Urinary bladder (tissue), 4 donors: ENCODE measurements around the gene PLAC8L1. TPM values are rescaled to one million over a fixed set of nuclear protein-coding genes. Genes with fewer than 3 reads are reported as not detected.
"Not testable (repeated sequence)": the region's sequence is repeated elsewhere in the genome, so short reads cannot be mapped to it uniquely, and the experiment has no call there.

Experiments used
- DNase-seq: peaks from one replicate; pipeline ENCODE4 v3.0.0-alpha.2; 2015; ENCODE audit errors: extremely low spot score
- H3K27ac ChIP-seq: one replicate; pipeline ENCODE4 v1.5.1; 2013; ENCODE audit warnings: low read depth, mild to moderate bottlenecking, moderate library complexity
- H3K36me3 ChIP-seq: one replicate; pipeline ENCODE4 v1.6.1; 2013; ENCODE audit warnings: mild to moderate bottlenecking, moderate library complexity; ENCODE audit not compliant: insufficient read depth
- H3K4me1 ChIP-seq: one replicate; pipeline ENCODE4 v1.6.1; 2013; ENCODE audit warnings: mild to moderate bottlenecking, moderate library complexity; ENCODE audit not compliant: insufficient read depth
- H3K4me3 ChIP-seq: one replicate; pipeline ENCODE4 v1.5.1; 2013; ENCODE audit warnings: low read depth, low read length
- WGBS: extraction: QIAGEN DNeasy Blood & Tissue Kit; methylation state at CpG from one replicate; pipeline ENCODE4 v1.1.7; 2013; 5-methylcytosine and 5-hydroxymethylcytosine counted together
- polyA plus RNA-seq: library from polyadenylated mRNA; stranded (reverse); fragments of 200-250 nt; gene quantifications from one replicate; pipeline ENCODE4 v1.2.3, GENCODE V29; 2013
- total RNA-seq: library from RNA; depleted of rRNA; stranded (reverse); fragments of >200 nt; gene quantifications from one replicate; pipeline ENCODE4 v1.2.3, GENCODE V29; 2014
- donor health status: healthy with polysubstance abuse.
- donor health status: healthy.

PLAC8L1 gene, protein sequence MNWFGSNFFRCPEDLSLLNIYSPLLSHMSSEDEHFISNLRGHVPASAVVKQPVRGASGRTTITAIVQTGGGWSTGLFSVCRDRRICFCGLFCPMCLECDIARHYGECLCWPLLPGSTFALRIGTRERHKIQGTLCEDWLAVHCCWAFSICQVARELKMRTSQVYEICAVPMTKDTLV
- not detected for total RNA-seq
- polyA plus RNA-seq, result 0.27 TPM

DNA sequence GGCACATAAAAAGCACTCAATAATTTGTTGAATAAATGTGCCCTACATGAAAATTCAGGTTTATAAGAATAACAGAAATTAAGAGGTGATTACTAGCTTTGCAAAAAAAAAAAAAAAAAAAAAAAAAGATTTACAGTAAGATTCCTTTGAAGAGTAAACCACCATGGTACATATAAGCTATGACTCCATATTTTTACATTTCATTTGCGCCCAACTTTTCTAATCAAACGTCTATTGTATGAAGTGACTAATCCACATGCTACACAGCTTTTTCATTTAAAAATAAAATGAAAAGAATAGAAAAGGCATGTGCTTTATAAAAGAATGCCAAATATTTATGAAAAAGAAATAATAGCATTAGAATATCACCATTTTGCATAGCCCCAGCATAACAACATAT is at the start of gene PLAC8L1:
Gene PLAC8L1, minus strand, starts transcription at position 101 of the 400 bp plus-strand sequence. CDS start 1,266 bp downstream, outside the sequence.
- WGBS, result 94% methylated on average over 2 of the region's 2 CpGs

GRCh38 chr5:146151970-146152369 is 46.6 kb upstream of the PLAC8L1 start:
- DNase-seq, result no peak
- 79% methylated on average over 3 of the region's 3 CpGs for WGBS
- peaks cover 3% of the 10 kb centered on the region for H3K36me3 ChIP-seq
- no peak overlapping the region for H3K27ac ChIP-seq
- H3K4me1 ChIP-seq, result no peaks in the 10 kb centered on the region
- no peak overlapping the region for H3K4me3 ChIP-seq

More for the DNA sequence above, at the start of gene PLAC8L1:
- Histone ChIP-seq H3K27ac (no peak within 1 kb of the TSS), H3K36me3 (peaks cover 2% of the 10 kb centered on the region), H3K4me3 (no peak within 1 kb of the TSS), H3K4me1 (no peaks in the 10 kb centered on the region)
- DNase-seq, result no peak

DNA sequence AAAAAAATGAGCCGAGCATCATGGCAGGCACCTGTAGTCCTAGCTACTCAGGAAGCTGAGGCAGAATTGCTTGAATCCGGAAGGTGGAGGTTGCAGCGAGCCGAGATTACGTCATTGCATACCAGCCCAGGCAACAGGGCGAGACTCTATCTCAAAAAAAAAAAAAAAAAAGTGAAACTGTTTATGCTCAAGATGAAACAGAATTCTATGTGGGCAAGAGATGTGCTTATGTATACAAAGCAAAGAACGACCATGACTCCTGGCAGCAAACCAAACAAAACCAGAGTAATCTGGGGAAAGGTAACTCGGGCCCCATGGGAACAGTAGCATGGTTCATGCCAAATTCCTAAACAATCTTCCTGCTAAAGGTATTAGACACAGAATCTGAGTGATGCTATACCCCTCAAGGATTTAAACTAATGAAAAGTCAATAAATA is 32.6 kb upstream of the PLAC8L1 start:
- WGBS, result 65% methylated on average over 8 of the region's 8 CpGs
- peaks cover 4% of the 10 kb centered on the region for H3K36me3 ChIP-seq
- H3K27ac ChIP-seq, result no peak overlapping the region
- no peak overlapping the region for H3K4me3 ChIP-seq
- DNase-seq, result peak; percentile 37
- H3K4me1 ChIP-seq, result no peaks in the 10 kb centered on the region

GRCh38 chr5:146130440-146131045 is 25.2 kb upstream of the PLAC8L1 start:
- Histone ChIP-seq H3K36me3 (no peaks in the 10 kb centered on the region), H3K27ac (no peak overlapping the region), H3K4me3 (no peak overlapping the region), H3K4me1 (no peaks in the 10 kb centered on the region)
- 72% methylated on average over 3 of the region's 3 CpGs for WGBS
- no peak for DNase-seq

DNA sequence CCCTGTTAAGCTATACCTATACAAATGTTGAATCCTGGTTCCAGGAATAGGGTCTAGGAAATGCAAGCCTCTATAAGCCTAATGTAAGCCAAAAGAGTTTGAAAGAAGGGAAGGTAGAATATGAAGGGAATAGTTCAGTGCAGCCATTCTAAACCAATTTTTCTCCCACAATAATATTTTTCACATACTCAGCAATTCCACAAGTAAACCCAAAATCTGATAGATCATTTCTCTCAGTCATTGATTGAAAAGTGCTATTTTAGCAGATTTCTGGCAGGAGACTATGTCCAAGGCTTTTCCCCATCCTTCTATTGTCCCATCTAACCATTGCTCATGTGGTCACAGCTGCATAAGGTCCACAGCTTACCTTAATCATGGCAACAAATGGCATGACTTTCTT is 20.7 kb upstream of the PLAC8L1 start:
- Histone ChIP-seq H3K36me3 (no peaks in the 10 kb centered on the region), H3K4me1 (no peaks in the 10 kb centered on the region)
- no peak for DNase-seq

DNA sequence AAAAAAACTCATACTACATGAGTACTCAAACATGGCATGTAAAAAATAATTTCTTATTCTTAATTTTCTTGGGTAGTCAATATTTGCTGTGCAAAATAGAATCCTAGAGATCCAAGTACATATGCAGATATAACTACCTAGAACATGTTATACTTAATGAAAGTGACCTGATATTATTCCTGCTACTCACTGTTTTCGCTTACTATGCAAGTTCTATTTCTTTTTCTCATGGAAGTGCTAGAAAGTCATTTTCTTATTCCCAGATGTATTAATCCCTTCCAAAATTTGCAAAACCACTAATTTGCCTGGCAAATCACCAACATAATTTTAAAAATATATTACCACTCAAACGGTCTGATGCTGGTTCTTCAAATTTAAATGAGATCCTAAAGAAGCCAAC is 19.2 kb upstream of the PLAC8L1 start:
- Histone ChIP-seq H3K36me3 (no peaks in the 10 kb centered on the region), H3K4me3 (no peak overlapping the region), H3K27ac (no peak overlapping the region), H3K4me1 (no peaks in the 10 kb centered on the region)
- no peak for DNase-seq
- 84% methylated on average over 2 of the region's 2 CpGs for WGBS

More for the DNA sequence above, 20.7 kb upstream of the PLAC8L1 start:
- Histone ChIP-seq H3K27ac (no peak overlapping the region), H3K4me3 (no peak overlapping the region)

GRCh38 chr5:146121451-146121850 is 16.1 kb upstream of the PLAC8L1 start:
- H3K36me3 ChIP-seq, H3K27ac ChIP-seq, H3K4me1 ChIP-seq, H3K4me3 ChIP-seq, DNase-seq: not testable (repeated sequence)
- 100% methylated on average over 1 of the region's 1 CpG for WGBS

- no peak for DNase-seq
- peaks cover 2% of the 10 kb centered on the region for H3K36me3 ChIP-seq
- no peak overlapping the region for H3K4me3 ChIP-seq
- H3K27ac ChIP-seq, result no peak overlapping the region
- no peaks in the 10 kb centered on the region for H3K4me1 ChIP-seq
Measured at GRCh38 chr5:146118322-146118721, 12.9 kb upstream of the PLAC8L1 start.

DNA sequence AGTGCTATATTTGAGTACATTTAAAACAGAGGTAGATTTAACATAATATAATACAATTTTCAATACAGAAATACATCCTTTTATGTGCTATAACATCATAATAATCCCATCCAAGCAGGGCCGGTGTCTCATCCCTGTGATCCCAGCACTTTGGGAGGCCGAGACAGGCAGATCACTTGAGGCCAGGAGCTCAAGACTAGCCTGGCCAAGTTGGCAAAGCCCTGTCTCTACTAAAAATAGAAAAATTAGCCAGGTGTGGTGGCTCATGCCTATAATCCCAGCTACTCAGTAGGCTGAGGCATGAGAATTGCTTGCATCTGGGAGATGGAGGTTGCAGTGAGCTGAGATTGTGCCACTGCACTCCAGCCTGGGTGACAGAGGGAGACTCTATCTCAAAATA is 11.8 kb upstream of the PLAC8L1 start:
- WGBS, result 89% methylated on average over 2 of the region's 2 CpGs
- not testable (repeated sequence) for H3K4me1 ChIP-seq, H3K4me3 ChIP-seq, DNase-seq, H3K36me3 ChIP-seq, H3K27ac ChIP-seq

GRCh38 chr5:146116361-146116760 is 11.0 kb upstream of the PLAC8L1 start:
- DNase-seq, result peak; percentile 13
- H3K4me3 ChIP-seq, result no peak overlapping the region
- no peak overlapping the region for H3K27ac ChIP-seq
- peaks cover 2% of the 10 kb centered on the region for H3K36me3 ChIP-seq
- H3K4me1 ChIP-seq, result no peaks in the 10 kb centered on the region
- WGBS, result 49% methylated on average over 2 of the region's 2 CpGs

- no peak for DNase-seq
Measured at GRCh38 chr5:146112476-146112875, 7.1 kb upstream of the PLAC8L1 start.

GRCh38 chr5:146111409-146111808 is 6.0 kb upstream of the PLAC8L1 start:
- Histone ChIP-seq H3K4me3 (no peak overlapping the region), H3K27ac (no peak overlapping the region), H3K4me1 (no peaks in the 10 kb centered on the region), H3K36me3 (peaks cover 2% of the 10 kb centered on the region)
- no peak for DNase-seq
- 53% methylated on average over 1 of the region's 1 CpG for WGBS

More at GRCh38 chr5:146112476-146112875, 7.1 kb upstream of the PLAC8L1 start:
- no peak overlapping the region for H3K27ac ChIP-seq
- no peaks in the 10 kb centered on the region for H3K4me1 ChIP-seq
- peaks cover 2% of the 10 kb centered on the region for H3K36me3 ChIP-seq
- H3K4me3 ChIP-seq, result no peak overlapping the region
- 93% methylated on average over 5 of the region's 5 CpGs for WGBS

DNA sequence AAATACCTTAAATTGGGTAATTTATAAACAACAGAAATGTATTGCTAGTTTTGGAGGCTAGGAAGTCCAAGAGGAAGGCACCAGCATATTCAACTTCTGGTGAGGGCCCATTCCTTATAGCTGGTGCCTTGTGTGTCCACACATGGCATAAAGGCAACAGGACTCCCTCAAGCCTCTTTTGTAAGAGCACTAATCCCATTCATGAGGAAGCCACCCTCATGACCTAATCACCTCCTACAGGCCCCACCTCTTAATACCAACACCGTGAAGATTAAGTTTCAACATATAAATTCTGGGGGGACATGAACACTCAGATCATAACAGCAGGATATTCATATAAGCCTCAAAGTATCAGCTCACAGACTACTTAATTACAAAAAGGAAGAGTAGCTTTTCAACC is 4.0 kb upstream of the PLAC8L1 start:
- no peak for DNase-seq
- Histone ChIP-seq H3K27ac (no peak overlapping the region), H3K4me3 (no peak overlapping the region), H3K36me3 (peaks cover 2% of the 10 kb centered on the region), H3K4me1 (no peaks in the 10 kb centered on the region)
- 72% methylated on average over 1 of the region's 1 CpG for WGBS

- not testable (repeated sequence) for H3K4me3 ChIP-seq, H3K36me3 ChIP-seq, H3K4me1 ChIP-seq, DNase-seq, H3K27ac ChIP-seq
- WGBS, result 97% methylated on average over 2 of the region's 2 CpGs
Measured at GRCh38 chr5:146108870-146109269, 3.5 kb upstream of the PLAC8L1 start.
